HG02970 (cell line): Measurements from ENCODE around the gene RBM4B.

Experiments
- ATAC-seq: cut with Tn5 transposase; IDR thresholded peaks from one replicate; pipeline ENCODE4 v1.9.1; 2021; ENCODE audit warnings: mild to moderate bottlenecking, moderate library complexity, moderate number of reproducible peaks; ENCODE audit not compliant: unreplicated experiment, low FRiP score

RBM4B gene

GRCh38 chr11:66687831-66688281, 10.2 kb upstream of the RBM4B start:
- ATAC-seq: no peak

DNA sequence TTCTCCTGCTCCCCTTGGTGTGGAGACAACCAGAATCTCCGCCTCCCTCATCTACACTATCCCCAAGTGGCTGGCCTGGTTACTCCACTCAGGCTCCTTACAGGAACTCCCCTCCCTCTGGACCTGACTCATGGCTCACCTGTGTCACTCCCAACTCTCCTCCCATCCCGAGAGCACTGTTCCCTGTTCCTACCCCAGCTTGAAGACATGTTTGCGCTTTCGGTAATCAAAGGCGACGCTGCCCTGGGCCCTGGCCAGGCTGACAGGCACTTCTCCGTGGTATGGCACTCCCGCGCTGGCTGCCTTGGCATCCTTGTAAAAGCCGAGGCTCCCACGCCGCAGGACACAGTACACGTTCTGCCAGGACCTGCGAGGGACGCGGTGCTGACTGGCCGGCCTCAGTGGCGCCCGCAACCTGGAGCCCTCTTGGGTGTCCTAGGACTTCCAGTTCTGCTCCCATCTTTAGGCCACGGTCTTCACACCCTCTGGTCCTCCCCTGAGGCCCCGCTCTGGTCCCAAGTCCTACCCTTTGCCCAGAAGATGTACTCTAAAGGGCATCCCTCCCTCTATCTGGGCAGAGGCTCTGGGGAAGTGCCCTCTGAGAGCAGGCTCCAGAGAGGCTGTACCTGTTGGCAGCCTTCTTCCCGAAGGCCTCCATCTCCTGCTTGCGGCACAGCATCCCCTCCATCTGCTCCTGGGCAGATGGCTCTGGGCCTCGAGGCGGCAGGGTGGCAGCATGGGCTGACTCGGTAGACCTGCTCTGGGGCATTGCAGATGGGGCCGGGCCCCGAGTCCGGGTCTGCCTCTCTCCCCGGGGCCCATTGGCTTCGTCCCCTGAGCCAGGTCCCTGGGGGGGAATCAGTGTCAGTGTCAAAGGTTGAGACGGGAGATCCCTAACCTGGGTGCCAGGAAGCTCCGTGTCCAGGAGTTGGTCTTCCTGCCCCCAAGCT, 9.4 kb upstream of the RBM4B start:
- ATAC-seq: no peak

DNA sequence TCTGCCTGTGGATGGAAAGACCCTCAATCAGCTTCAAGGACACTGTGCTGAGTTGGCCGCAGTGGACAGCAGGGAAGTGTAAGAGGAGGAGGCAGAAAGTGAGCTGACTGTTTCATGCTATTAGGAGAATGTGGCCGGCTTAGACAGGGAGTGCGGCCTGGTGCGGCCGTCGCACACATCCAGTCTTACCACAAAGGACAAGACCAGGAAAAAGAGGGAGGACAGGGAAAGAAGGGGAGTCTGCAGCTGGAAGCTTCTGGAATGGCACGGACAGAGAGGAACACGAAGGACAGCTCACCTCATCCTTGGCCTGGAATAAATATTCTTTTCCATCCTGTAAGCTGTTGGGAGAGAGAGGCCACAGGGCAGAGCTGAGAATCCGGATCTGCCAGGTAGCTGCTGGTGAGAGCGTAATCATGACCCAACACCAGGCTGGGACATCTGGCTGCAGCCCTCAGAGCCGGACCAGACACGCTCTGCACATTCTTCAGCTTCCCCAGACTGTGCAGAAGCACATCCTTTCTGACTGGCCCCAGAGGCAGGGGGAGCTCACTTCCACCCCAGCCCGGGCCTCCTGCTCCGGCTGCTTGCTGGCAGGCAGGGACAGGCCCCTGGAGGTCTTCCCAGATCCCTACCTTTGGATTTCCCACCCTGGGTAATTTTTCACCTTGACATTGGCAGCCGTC, 8.6 kb upstream of the RBM4B start:
- no peak for ATAC-seq

GRCh38 chr11:66685276-66686099, 7.8 kb upstream of the RBM4B start:
- ATAC-seq: no peak

DNA sequence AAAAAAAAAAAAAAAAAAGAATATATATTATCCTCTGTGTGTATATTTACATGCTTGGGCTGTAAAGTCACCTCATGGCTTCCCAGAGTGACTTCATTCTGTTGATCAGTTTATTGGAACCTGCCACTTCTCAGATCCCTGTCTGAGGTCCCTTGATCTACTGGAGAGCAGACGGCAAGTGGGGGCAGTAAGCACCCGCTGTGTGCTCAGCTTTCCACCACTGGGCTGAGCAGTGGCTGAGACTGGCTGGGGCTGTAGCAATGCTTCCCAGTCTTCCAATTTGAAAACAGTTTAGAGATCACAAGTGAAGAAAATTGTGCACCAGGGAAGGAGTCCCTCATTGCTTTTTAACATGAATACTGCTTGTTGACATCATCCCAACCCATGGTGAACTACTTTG, 6.9 kb upstream of the RBM4B start:
- no peak for ATAC-seq

DNA sequence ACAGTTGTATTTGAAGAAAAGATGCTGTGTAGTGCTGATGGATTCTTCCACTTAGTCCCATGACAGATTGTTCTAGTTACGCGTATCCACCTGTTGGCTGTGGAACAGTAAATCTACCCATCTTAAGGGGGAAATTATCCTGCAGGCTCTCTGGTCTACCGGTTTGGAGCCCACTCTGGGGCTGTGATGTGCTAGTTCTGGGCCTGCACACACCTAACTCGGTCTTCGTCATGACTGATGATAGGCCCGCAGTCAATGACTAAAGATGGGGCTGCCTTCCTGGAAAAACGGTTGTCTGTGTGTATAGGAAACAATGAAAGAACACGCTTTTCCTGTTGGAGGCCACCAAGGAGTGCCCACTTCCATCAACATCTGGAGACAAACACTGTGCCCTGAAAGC, 6.2 kb upstream of the RBM4B start:
- ATAC-seq: no peak

DNA sequence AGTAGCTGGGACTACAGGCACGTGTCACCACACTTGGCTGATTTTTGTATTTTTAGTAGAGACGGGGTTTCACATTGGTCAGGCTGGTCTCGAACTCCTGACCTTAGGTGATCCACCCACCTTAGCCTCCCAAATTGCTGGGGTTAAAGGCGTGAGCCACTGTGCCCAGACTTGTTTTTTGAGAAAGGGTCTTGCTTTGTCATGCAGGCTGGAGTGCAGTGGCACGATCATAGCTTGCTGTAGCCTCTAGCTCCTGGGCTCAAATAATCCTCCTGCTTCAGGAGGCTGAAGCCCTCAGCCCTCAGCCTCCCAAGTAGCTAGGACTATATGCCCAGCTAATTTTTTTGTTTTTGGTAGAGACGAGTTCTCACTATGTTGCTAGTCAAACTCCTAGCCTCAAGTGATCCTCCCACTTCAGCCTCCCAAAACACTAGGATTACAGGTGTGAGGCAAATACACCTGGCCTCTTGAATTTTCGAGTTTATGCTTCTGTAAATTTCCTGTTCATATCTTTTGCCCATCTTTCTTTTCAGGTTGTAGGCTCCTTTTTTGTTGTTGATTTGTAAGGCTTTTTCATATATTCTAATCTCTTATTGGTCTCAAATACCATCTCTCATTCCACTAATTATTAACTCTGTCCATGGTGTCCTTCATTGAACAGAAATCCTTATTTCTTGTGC, 3.4 kb upstream of the RBM4B start:
- ATAC-seq: no peak

DNA sequence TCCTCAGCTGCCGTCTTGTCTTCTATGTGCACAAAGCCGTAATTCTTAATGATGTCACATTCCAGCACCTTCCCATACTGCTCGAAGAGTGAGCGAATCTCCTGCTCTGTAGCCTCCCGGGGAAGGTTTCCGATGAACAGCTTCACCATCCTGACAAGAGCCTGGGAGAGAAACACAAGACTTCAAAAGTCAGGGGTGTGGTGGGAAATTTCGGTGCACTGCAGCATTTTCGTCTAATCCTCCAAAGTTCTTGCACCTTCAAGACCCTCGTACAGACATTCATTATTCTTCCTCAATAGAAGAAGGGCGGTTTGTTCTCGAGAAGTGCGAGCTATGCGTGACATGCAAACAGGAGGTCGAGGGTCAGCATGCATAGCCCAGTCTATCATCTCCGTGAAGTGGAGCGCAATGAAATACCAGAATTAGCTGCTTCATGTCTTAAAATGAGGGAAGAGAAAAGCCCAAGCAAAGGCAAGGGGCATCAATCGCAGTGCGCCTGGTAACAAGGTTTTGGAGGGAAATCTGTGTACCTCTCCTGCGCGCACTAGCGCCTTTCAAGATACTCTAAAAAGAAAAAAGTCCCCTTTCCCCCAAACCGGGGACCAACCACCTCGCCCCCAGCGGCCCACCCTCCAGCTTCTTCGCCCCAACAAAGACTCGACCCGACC, 622 bp downstream of the RBM4B start:
- ATAC-seq: no peak

- no peak for ATAC-seq
These were observed 1.3 kb downstream of the RBM4B start for GRCh38 chr11:66676282-66676919.

- ATAC-seq: no peak
These were observed 2.6 kb downstream of the RBM4B start for GRCh38 chr11:66674964-66675602.

DNA sequence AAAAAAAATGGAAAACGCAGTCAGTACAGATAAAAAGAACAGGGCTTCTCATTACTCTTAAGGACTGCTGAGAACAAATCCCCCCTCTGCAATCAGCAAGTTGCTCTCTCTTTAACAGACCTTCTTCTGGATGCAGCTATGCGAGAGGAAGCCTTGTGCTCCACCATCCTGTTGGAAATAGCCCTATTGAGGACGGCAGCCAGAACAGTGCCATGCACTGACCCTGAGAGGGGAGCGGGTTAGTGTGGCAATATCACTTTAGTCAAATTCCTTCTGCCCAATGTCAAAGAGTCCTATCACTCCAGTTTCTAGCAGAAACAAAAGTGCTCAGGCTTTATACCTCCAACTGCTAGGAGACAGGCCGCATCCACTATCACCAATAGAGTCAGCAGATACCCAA, 6.9 kb downstream of the RBM4B start:
- ATAC-seq: no peak

GRCh38 chr11:66665369-66665768, 12.3 kb downstream of the RBM4B start:
- no peak for ATAC-seq

GRCh38 chr11:66663741-66664296, 13.9 kb downstream of the RBM4B start:
- no peak for ATAC-seq

GRCh38 chr11:66659763-66660162, 17.9 kb downstream of the RBM4B start:
- ATAC-seq: no peak

GRCh38 chr11:66653123-66653522, 24.6 kb downstream of the RBM4B start:
- ATAC-seq: no peak

GRCh38 chr11:66652651-66653050, 25.0 kb downstream of the RBM4B start:
- no peak for ATAC-seq

DNA sequence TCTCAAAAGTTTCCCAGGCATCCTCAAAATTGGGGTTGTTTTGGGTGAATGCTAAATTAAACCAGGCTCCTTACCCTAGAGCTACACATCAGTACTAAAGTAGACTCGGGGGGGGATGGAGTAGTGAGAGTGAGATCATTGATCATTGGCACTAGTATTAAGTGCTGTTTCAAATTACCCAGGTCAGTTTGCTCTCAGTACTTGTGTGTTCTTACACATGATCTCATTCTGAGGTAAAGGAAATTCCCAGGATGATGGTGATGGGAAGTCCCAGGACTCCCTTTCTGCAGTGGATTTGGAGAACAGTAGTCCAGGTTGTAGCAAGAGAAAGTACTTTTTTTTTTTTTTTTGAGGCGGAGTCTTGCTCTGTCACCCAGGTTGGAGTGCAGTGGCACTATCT, 26.7 kb downstream of the RBM4B start:
- ATAC-seq: no peak

GRCh38 chr11:66649903-66650302, 27.8 kb downstream of the RBM4B start:
- ATAC-seq: no peak
